GM20431 (cell line): ENCODE measurements around the gene ASXL2.
"Not testable (repeated sequence)": the region's sequence is repeated elsewhere in the genome, so short reads cannot be mapped to it uniquely, and the experiment has no call there.

Experiments
- in situ Hi-C: fragments of 300-500 bp; cut with MseI, MboI; formaldehyde crosslinking; loops from one replicate; pipeline ENCODE4 v1.15.0; 2020; ENCODE audit warnings: low sequenced_read_pairs; ENCODE audit not compliant: unreplicated experiment

The ASXL2 gene

GRCh38 chr2:25838152-25838756 lies 40.0 kb downstream of the ASXL2 start:
- in situ Hi-C loops = no loop called here

- in situ Hi-C loops = no loop called here
These were observed 42.4 kb downstream of the ASXL2 start for GRCh38 chr2:25835906-25836305.

GRCh38 chr2:25833566-25833965 lies 44.7 kb downstream of the ASXL2 start:
- in situ Hi-C loops = no loop called here

- in situ Hi-C loops = no loop called here
These were observed 45.4 kb downstream of the ASXL2 start for GRCh38 chr2:25832897-25833296.

- in situ Hi-C loops = no loop called here
These were observed 46.4 kb downstream of the ASXL2 start for GRCh38 chr2:25831746-25832449.

GRCh38 chr2:25829828-25830227 lies 48.5 kb downstream of the ASXL2 start:
- in situ Hi-C loops = no loop called here

- in situ Hi-C loops = no loop called here
These were observed 48.9 kb downstream of the ASXL2 start for GRCh38 chr2:25829377-25829704.

- in situ Hi-C loops = not testable (repeated sequence)
These were observed 49.5 kb downstream of the ASXL2 start for GRCh38 chr2:25828532-25829376.

GRCh38 chr2:25825238-25825637 lies 53.0 kb downstream of the ASXL2 start:
- in situ Hi-C loops = no loop called here

- in situ Hi-C loops = no loop called here
These were observed 53.6 kb downstream of the ASXL2 start for GRCh38 chr2:25824718-25825117.

- in situ Hi-C loops = no loop called here
These were observed 54.1 kb downstream of the ASXL2 start for GRCh38 chr2:25824216-25824615.

- in situ Hi-C loops = no loop called here
These were observed 55.8 kb downstream of the ASXL2 start for GRCh38 chr2:25822190-25823117.

- in situ Hi-C loops = no loop called here
These were observed 56.8 kb downstream of the ASXL2 start for GRCh38 chr2:25821225-25822056.

- in situ Hi-C loops = no loop called here
These were observed 58.7 kb downstream of the ASXL2 start for GRCh38 chr2:25819597-25820039.

GRCh38 chr2:25817630-25818029 lies 60.7 kb downstream of the ASXL2 start:
- in situ Hi-C loops = no loop called here

- in situ Hi-C loops = no loop called here
These were observed 61.3 kb downstream of the ASXL2 start for GRCh38 chr2:25817006-25817405.

GRCh38 chr2:25816249-25816648 lies 62.0 kb downstream of the ASXL2 start:
- in situ Hi-C loops = no loop called here

GRCh38 chr2:25814681-25815080 lies 63.6 kb downstream of the ASXL2 start:
- in situ Hi-C loops = no loop called here

- in situ Hi-C loops = no loop called here
These were observed 67.9 kb downstream of the ASXL2 start for GRCh38 chr2:25810428-25810827.
